GM12801 (cell line): Measurements from ENCODE around the gene CISD3.

ENCODE experiments used
- CTCF ChIP-seq: IDR thresholded peaks from one replicate; pipeline ENCODE4 v1.5.1; 2011; ENCODE audit warnings: control low read depth; ENCODE audit not compliant: insufficient read length; ENCODE audit errors: extremely low read depth

Gene CISD3

GRCh38 chr17:38779965-38780752 is 50.0 kb downstream of the CISD3 start:
- no peak for TF ChIP-seq CTCF

- TF ChIP-seq CTCF, result no peak
Observed at GRCh38 chr17:38783227-38783626, 53.1 kb downstream of the CISD3 start.
